ENCODE measurements around the gene PTMA. TPM values are rescaled to one million over a fixed set of nuclear protein-coding genes. Genes with fewer than 3 reads are reported as not detected.

Gene PTMA
- polyA plus RNA-seq, 3 donors: 1,062 to 1,127 (median 1,072) TPM

GRCh38 chr2:231701456-231702373 lies 6.6 kb upstream of the PTMA start:
- H3K4me2 ChIP-seq (replicated peaks; ENCODE audit: extremely low read depth, low read length, poor library complexity, severe bottlenecking): no peak overlapping the region
- no peak for TF ChIP-seq CTCF (IDR thresholded peaks at IDR 0.05)

GRCh38 chr2:231704017-231704416 lies 4.3 kb upstream of the PTMA start:
- Mint-ChIP-seq H3K4me1 (peaks cover 16% of the 10 kb centered on the region), H3K9me3 (peaks cover 0 to 1% (median 0%) of the 10 kb centered on the region in 7 donors)
- intact Hi-C loops (cut with micrococcal nuclease): loop anchor here in 1 of 2 donors (10.0 kb wide), 1 partner anchor 81 kb away; the partner anchor contains the start of genes COPS7B and PDE6D

More at GRCh38 chr2:231701456-231702373, 6.6 kb upstream of the PTMA start:
- peaks cover 11 to 14% of the 10 kb centered on the region in 2 donors for H3K4me1 ChIP-seq (ENCODE audit: control insufficient read depth in 1 of 2, insufficient read depth in 2 of 2, low read length in 2 of 2)
- H3K27me3 ChIP-seq (ENCODE audit: control insufficient read depth in 2 of 2, insufficient read depth in 2 of 2, low read length in 2 of 2): no peaks in the 10 kb centered on the region
- 62% methylated on average over 16 of the region's 22 CpGs for WGBS (ENCODE audit: insufficient coverage)
- H2AFZ ChIP-seq (ENCODE audit: insufficient read depth, low read depth, low read length, poor library complexity, severe bottlenecking): no peak overlapping the region
- Mint-ChIP-seq H3K27ac (no peak overlapping the region), H3K27me3 (ENCODE audit: low read depth in 3 of 3) (no peaks in the 10 kb centered on the region), H3K4me3 (no peak overlapping the region), H3K36me3 (peaks cover 0 to 6% of the 10 kb centered on the region in 2 donors), H3K9me3 (no peaks in the 10 kb centered on the region), H3K4me1 (peaks cover 16% of the 10 kb centered on the region)
- no peak for DNase-seq
- H3K9me3 ChIP-seq (replicated peaks in 1 of 2; ENCODE audit: control insufficient read depth in 1 of 2, insufficient read depth in 1 of 2, low read length in 2 of 2): no peaks in the 10 kb centered on the region
- H3K4me3 ChIP-seq (replicated peaks in 1 of 3; ENCODE audit: low read depth in 2 of 3, low read length in 3 of 3): no peak overlapping the region
- peaks cover 14% of the 10 kb centered on the region for H3K79me2 ChIP-seq (ENCODE audit: insufficient read depth, low read length)
- no peak overlapping the region for H3K27ac ChIP-seq (ENCODE audit: low read depth in 1 of 2, low read length in 2 of 2)
- no peaks in the 10 kb centered on the region for H3K36me3 ChIP-seq (replicated peaks in 1 of 2; ENCODE audit: control insufficient read depth in 1 of 2, insufficient read depth in 2 of 2, low read length in 2 of 2)
- no peaks in the 10 kb centered on the region for H4K20me1 ChIP-seq (ENCODE audit: insufficient read depth, low read length)
- intact Hi-C loops (cut with micrococcal nuclease): loop anchor here in 1 of 2 donors (10.0 kb wide), 1 partner anchor 83 kb away; the partner anchor contains the start of genes COPS7B and PDE6D
- H3K9ac ChIP-seq (ENCODE audit: insufficient read depth, low read length, poor library complexity, severe bottlenecking): no peak overlapping the region

More at GRCh38 chr2:231704017-231704416, 4.3 kb upstream of the PTMA start:
- Histone ChIP-seq H3K4me1 (ENCODE audit: control insufficient read depth in 1 of 2, insufficient read depth in 2 of 2, low read length in 2 of 2) (peaks cover 16 to 18% of the 10 kb centered on the region in 2 donors), H3K27me3 (ENCODE audit: control insufficient read depth in 2 of 2, insufficient read depth in 2 of 2, low read length in 2 of 2) (no peaks in the 10 kb centered on the region), H3K9me3 (replicated peaks in 1 of 2; ENCODE audit: control insufficient read depth in 1 of 2, insufficient read depth in 1 of 2, low read length in 2 of 2) (no peaks in the 10 kb centered on the region), H3K79me2 (ENCODE audit: insufficient read depth, low read length) (peaks cover 22% of the 10 kb centered on the region), H3K4me2 (replicated peaks; ENCODE audit: extremely low read depth, low read length, poor library complexity, severe bottlenecking) (no peak overlapping the region), H3K4me3 (replicated peaks in 1 of 3; ENCODE audit: low read depth in 2 of 3, low read length in 3 of 3) (no peak overlapping the region), H4K20me1 (ENCODE audit: insufficient read depth, low read length) (peaks cover 7% of the 10 kb centered on the region), H3K9ac (ENCODE audit: insufficient read depth, low read length, poor library complexity, severe bottlenecking) (no peak overlapping the region), H3K36me3 (replicated peaks in 1 of 2; ENCODE audit: control insufficient read depth in 1 of 2, insufficient read depth in 2 of 2, low read length in 2 of 2) (no peaks in the 10 kb centered on the region), H2AFZ (ENCODE audit: insufficient read depth, low read depth, low read length, poor library complexity, severe bottlenecking) (no peak overlapping the region), H3K27ac (ENCODE audit: low read depth in 1 of 2, low read length in 2 of 2) (no peak overlapping the region)
- DNase-seq: no peak
- no peak for TF ChIP-seq CTCF (IDR thresholded peaks at IDR 0.05)
- Mint-ChIP-seq H3K36me3 (peaks cover 0 to 6% of the 10 kb centered on the region in 2 donors), H3K4me3 (no peak overlapping the region), H3K27me3 (ENCODE audit: low read depth in 3 of 3) (no peaks in the 10 kb centered on the region), H3K27ac (peak overlapping the region in 1 of 7 donors; percentile 26)
- WGBS (ENCODE audit: insufficient coverage): 100% methylated on average over 2 of the region's 3 CpGs

Data from CD14-positive monocyte (primary cell).